Activated naive CD8-positive, alpha-beta T cell treated with anti-CD3 and anti-CD28 coated beads, Interleukin-2, amount 50 U/mL, for 16 hours (primary cell): ENCODE measurements around the gene PAGE2.
"Not testable (repeated sequence)": the region's sequence is repeated elsewhere in the genome, so short reads cannot be mapped to it uniquely, and the experiment has no call there.

Source experiments
- DNase-seq: peaks from one replicate; pipeline ENCODE4 v3.0.0-alpha.2; 2020; ENCODE audit warnings: low read depth, low spot score

The PAGE2 gene, protein sequence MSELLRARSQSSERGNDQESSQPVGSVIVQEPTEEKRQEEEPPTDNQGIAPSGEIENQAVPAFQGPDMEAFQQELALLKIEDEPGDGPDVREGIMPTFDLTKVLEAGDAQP

DNA sequence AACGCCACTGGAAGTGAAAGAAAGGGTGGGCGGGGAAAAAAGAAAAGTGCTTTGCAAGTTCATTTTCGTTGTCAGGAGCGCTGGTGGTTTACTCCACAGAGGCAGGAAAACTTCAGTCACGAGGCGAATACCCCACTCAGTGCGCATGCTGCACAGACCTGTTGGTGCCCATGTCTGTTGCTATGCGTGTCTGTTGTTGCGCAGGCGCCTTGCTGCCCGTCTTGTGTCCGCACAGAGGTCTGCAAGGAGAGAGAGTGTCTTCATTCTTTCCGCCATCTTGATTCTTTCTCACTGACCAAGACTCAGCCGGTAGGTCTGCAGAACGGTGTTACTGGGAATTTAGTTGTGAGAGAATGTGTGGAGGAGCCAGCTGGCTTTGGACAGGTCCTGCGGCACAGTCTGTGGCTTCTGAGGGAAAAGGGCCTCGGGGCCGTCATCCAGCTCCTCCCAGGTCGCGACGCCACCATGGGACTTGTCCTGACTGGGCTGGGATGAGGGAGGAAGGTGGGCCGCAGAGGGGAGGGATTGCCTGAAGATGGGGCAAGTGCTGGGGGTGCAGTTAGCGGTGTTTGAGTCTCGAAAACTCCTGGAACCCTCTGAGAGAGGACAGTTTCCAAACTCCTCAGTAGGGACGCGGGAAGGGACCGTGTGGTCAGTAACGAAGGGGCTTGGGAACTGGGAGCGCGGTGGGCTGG is at the start of gene PAGE2:
PAGE2 (plus strand) TSS at position 224 of the 695 bp plus-strand sequence. CDS start 1,003 bp downstream, outside the sequence.
- no peak for DNase-seq

DNA sequence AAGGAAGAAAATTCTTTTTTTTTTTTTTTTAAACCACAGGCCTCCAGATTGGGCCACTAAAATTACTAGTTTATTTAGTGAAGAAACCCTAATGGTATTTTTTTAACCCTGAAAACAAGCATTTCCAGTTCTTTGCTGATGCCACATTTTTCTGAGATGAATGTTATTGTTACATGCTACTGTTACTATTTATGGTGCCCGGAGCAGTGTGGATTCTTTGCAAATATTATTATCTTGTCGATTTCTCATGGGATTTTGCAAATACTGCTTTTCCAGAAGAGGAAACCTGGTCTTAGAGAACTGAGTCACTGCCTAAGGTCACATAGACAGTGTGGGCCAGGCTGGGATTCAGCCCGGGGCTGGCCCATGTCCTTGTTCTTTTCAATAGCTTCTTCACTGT is 49.3 kb upstream of the PAGE2 start:
- DNase-seq = no peak

DNA sequence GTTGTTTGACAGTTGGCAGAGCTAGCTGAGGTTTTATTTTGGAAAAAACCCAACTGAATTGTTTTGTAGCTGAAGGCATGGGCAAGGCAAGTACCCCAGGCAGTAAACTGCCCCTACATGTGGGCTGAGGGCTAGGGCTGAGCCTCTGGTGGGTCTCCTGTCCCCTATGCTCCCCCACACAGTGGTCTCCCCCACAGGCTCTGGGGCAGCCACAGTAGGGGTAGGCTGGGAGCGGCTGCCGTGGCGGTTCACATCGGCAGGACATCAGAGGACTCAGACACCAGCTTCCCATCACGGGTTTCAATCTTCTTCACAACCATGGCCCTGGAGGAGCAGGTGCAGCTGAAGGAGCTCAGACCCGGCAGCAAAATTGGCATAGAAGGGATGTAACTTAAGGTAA is 47.3 kb upstream of the PAGE2 start:
- DNase-seq = no peak

DNA sequence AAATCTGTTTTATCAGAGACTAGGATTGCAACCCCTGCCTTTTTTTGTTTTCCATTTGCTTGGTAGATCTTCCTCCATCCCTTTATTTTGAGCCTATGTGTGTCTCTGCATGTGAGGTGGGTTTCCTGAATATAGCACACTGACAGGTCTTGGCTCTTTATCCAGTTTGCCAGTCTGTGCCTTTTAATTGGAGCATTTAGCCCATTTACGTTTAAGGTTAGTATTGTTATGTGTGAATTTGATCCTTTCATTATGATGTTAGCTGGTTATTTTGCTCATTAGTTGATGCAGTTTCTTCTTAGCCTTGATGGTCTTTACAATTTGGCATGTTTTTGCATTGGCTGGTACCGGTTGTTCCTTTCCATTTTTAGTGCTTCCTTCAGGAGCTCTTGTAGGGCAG is 38.2 kb upstream of the PAGE2 start:
- DNase-seq = not testable (repeated sequence)

DNA sequence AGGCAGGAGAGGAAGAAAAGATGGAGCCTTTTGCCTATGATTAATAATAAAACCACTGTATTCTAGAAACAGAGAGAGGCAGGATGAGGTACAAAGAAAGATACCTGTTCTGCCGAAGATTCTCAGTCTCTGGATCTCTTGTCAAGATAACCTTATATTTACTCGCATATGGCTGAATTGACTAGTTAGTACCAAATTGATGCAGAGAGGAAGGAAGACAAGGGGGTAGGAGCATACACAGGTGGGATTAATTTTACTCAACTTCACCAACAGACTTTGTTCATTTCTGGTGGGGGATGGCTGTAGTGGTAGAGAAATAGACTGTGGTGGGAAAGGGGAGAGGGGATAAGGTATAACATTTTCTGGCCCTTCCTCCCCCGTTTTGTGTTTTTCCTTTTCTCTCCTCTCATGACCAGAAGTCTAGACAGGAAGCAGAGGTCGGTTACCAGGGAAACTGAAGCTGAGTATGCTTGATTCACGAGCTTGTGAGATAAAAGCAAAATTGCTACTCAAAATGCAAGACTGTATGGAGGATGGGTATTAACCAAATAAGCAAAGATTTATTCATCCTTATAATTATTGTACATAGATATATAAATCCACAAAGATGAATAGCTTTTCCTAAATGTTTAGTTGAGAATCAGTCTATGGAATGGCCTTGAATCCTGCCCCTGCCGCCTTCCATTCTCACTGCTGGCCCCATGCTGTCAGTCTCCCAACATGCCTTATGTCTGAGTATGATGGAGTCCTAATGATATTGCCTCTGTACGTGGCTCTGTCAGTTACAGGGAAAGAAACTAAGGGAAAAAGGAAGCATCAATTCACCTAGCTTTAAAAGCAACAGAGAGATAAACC is 31.8 kb upstream of the PAGE2 start:
- DNase-seq = no peak

DNA sequence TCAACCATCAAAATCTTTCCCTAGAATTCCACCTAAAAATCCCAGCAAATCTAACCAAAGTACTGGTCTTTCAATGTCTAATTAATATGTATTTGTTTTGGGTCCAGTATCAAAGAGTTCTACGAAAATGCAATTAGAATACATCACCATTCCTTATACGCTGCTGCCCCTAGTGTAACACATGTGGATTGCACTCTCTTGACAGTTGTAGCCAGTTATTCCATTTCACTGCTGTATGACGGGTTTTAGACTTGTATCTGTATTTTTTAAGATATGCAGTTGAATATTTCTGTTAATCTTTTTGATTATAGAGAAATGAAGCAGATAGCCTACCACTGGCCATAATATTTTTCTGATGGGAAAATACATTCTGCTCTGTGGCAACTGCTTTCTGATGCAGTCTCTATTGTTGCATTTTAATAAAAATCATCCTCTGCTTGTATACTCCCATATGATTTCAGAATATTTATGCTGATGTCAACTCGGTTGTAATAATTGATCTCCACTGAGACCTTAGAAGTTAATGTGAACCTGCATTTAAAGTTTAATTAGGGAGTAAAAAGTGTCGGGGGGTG is 31.1 kb upstream of the PAGE2 start:
- no peak for DNase-seq

DNA sequence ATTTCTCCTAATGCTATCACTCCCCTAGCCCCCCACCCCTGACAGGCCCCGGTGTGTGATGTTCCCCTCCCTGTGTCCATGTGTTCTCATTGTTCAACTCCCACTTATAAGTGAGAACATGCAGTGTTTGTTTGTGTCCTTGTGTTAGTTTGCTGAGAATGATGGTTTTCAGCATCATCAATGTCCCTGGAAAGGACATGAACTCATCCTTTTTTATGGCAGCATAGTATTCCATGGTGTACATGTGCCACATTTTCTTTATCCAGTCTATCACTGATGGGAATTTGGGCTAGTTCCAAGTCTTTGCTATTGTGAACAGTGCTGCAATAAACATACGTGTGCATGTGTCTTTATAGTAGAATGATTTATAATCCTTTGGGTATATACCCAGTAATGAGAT is 21.6 kb upstream of the PAGE2 start:
- not testable (repeated sequence) for DNase-seq

DNA sequence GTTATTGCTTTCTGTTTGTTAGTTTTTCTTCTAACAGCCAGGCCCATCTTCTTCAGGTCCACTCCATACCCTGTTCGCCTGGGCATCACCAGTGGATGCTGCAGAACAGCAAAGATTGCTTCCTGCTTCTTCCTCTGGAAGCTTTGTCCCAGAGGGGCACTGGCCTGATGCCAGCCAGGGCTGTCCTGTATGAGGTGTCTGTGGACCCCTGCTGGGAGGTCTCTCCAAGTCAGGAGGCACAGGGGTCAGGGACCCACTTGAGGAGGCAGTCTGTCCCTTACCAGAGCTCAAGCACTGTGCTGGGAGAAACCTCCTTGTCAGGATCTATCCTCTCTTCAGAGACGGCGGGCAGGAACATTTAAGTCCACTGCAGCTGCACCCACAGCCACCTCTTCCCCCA is 16.5 kb upstream of the PAGE2 start:
- no peak for DNase-seq

DNA sequence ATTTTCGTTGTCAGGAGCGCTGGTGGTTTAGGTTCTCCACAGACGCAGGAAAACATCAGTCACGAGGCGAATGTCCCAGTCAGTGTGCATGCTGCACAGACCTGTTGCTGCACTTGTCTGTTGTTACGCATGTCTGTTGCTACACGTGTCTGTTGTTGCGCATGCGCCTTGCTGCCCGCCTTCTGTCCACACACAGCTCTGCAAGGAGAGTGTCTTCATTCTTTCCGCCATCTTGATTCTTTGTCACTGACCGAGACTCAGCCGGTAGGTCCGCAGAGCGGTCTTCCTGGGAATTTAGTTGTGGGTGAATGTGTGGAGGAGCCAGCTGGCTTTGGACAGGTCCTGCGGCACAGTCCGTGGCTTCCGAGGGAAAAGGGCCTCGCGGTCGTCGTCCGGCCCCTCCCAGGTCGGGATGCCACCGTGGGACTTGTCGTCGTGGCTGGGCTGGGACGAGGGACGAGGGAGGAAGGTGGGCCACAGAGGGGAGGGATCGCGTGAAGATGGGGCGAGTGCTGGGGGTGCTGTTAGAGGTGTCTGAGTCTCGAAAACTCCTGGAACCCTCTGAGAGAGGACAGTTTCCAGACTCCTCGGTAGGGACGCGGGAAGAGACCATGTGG is 13.9 kb upstream of the PAGE2 start, which contains the start of gene PAGE2B:
PAGE2B (plus strand) TSS at position 180 of the 617 bp plus-strand sequence. CDS start 1,012 bp downstream, outside the sequence.
- no peak for DNase-seq

DNA sequence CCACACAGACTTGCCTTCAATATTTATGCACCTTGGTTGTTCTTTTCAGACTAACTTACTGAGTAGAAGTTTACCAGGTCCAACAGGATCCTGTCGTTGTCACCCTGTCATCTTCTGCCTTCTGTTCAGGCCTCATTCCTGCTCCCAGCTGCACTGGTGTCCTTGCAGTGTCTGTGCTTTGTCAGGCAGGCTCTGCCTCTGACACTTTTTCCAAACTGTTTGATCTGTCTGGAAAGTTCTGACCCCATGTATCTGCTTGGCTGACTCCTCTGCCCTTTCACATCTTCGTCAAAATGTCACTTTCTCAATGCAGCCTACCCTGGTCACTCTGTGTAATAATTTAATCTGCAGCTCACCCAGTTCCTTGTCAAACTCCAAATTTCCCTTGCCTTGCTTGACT is 9.9 kb downstream of the PAGE2 start:
- no peak for DNase-seq

DNA sequence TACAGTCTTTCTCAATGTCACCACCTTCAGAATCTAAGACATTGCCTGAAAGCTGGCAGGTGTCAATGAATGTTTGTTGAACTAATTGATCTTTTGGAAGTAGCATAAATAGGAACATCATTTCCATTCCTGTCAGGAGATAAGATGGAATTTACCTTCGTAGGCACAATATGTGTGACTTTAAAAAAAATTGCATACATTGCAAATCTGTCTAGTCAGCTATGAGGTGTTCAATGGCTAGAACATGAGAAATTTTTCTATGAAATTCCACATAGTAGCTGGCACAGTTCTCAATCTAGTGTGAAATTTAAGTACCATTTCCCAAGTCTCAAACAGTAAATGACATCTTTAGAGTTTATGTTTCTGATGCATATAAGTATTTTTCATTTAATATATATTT is 10.3 kb downstream of the PAGE2 start:
- DNase-seq = no peak

DNA sequence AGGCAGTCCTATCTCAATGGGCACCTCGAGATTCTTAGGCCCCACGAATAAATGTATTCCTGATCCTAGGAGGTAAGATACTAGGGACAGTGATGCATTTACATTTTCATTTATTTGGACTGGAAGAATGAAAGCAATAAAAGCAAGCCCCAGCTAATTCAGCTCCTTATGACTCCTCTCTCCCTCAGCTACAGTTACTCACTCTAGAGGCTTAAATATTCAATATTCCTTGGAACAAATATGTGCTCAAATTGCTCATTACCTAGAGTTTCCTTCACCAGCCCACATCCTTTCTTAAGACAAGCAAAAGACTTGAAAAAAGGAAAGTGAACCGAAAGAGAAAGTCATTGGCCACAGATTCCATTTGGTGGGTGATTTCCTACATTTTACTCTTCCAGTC is 13.9 kb downstream of the PAGE2 start:
- no peak for DNase-seq

DNA sequence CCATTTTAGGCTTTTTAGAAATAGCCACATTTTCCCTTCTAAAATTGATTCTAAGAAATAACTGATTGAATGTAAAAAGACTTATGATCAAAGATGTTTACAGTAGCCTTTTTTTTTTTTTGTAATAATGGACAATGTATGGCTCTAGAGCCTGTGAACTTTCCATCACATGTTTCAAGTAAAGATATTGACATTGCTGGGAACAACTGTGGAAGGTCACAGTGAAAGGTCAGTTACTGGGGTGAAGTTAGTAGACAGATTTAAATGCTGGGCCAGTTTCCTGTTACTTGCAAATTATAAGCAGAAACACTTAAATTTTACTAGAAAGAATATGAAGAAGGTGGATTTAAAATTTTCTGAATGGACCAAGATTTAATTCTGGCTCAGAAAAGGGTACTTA is 18.4 kb downstream of the PAGE2 start:
- no peak for DNase-seq

DNA sequence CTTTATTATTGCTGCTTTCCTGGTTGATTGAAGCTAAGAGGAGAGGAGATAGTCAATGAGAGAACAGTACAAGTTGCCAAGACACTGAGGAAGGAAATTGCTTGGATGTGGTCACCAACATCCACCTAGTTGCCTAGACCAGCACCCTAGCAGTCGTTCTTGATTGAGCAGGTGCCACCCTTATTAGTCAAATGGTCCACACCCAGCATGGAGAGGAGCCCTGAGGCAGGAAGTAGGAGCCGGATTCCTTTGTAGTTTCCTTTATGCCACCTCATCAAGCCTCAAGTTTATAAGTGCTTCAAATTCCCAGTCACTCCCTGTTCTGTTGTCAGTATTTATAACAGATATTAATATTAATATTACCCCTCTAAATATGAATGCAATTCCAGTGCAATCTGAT is 19.1 kb downstream of the PAGE2 start:
- DNase-seq = no peak

DNA sequence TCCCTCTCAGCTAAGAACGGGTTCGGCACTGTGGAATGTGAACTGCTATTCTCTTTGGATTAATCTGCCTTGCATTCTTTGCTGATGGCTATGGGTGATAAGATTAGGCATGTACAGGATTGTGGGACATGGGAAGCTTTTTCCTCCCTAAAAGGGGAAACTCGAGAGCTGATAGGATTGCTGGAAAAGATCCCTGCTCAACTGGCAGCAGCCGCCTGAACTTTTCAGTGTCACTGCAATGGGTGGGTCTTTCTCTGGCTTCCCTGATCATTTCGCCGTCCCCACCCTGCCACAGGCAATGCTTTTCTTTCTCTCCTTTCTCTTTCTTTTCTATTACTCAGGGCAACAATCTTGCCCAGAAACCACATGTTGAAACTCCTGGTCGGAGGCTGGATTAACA is 20.5 kb downstream of the PAGE2 start:
- DNase-seq = no peak

DNA sequence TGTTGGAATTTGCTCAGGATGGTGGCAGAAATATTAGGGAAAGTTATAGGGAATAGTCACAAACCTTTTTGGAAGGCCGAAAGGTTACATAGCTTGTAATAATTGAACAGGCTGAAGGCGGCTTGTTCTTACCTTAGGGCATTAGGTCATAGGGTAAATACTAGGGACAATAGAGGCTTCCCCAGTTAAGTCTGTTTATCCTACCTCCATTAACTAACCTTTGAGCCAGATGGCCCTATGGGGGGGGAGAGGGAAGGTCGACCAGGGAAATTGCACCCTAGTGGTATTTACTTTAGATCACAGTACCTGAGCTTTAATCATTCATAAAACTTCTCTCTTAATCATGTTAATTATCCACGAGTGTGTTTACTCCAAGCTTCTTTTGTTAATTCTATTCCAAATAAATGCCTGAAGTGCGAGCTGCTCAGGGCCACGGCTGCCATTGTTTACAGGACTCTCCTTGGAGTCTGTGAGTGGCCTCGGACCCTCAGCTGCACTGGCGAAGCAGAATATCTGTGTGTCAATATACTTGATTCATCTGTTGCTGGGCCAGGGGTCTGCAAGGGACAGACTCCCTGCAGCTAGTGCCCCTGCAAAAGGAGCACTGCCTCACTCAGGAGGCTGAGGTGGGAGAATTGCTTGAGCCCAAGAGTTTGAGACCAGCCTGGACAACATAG is 22.9 kb downstream of the PAGE2 start:
- DNase-seq = no peak

DNA sequence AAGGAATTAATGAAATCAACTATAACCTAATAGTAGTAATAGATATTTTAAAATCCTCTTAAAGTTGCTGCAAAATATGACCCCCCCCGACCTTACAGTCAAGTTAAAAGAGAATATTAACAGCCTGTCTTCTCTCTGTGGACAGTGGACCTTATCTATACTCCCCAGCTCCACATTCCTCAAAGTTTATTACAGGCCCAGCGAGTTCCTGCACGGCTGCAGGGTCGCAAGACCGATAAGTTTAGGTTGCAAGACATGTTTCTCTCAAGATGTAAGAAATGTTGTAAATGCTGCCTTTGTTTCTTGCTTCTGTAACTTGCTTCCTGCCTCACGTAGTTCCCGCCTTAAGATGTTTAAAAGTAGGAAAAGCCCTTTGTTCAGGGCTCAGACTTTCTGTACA is 27.8 kb downstream of the PAGE2 start:
- not testable (repeated sequence) for DNase-seq

DNA sequence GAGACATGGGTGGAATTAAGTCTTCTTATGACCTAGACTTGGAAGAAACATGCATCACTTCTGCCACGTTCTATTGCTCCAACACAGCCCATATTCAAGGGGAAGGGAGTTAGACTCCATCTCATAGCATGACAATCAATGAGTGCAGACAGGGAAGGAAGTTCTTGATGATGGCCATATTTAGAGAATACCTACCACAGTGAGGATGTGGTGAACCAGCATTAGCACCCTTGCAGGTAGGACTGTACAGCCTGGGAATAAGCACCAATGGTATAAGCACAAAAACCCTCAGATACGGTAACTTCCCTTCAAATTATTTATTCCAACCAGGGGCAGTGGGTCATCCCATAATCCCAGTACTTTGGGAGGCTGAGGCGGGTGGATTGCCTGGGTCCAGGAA is 29.8 kb downstream of the PAGE2 start:
- DNase-seq = no peak

DNA sequence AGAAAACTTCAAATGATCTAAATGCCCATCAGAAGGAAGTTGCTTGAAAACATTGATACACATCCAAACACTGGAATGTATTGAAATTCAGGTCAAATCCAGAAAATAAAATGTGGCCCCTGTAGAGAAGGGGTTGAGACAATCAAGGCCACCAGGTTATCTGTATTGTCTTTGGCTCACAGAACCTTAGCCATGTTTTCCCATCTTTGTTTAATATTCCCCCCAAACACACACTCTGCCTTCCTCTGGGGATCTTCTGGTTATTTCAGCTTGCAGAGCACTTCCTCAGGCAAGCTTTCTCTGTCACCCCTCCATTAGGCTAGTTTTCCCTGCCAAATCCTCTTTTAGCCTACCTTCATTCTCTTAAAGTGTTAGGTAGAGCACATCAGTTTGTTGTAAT is 30.5 kb downstream of the PAGE2 start:
- DNase-seq = no peak

DNA sequence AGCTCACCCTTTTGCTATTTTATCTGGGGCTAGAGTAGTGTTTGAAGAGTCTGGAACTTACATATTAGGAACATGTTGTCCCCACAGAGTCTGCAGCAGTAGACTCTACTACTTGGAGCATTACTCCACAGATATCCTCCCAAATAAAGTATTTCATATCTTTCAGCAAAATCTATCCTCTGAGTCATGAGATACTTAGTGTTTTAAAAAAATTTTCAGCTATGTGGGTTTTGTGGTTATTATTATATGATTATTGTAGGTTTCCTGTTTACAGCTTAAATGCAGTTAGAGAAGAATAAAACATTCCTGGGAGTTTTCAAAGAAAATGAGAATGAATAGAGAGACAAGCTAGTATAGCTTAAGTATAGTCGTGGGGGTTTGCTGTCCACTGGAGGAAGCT is 30.9 kb downstream of the PAGE2 start:
- DNase-seq = no peak

DNA sequence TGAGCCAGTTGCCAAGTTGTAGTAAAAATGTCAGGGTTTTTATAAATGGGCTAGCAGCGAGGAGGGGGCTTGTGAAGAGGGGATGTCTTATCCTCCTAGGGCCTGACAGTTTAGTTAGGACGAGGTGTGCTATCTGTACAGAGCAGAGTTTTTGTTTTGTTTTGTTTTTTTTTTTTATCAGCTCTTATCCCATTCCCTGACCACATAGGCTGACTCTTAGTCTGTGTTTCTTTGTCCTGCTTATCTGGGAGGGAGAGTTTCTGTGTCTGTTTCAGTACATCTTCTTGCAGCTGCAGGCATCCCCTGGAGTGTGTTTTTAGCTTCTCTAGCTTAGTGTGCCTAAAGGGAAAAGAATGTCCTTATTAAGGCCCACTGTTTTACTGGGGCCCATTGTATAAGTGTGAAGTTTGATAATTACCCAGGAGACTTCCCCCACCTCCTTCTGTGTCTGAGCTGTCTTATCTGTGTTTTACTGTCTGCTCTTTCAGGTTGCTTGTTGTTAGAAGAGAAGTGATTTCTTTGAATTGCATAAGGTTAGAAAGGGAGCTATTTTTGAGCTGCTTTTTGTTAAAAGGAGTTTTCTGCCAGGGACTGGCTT is 32.0 kb downstream of the PAGE2 start:
- no peak for DNase-seq
